GM21447 (cell line): ENCODE data around the gene GALC.

Experiments
- ATAC-seq: cut with Tn5 transposase; IDR thresholded peaks from one replicate; pipeline ENCODE4 v1.9.1; 2021; ENCODE audit not compliant: unreplicated experiment

GALC gene

GRCh38 chr14:87888136-87888999 is 104.6 kb downstream of the GALC start:
- peak; percentile 50 for ATAC-seq

- ATAC-seq = no peak
These were observed 109.2 kb downstream of the GALC start for GRCh38 chr14:87883750-87884149.
